GM12878 (cell line): ENCODE results near the gene CDC37L1. TPM values are rescaled to one million over a fixed set of nuclear protein-coding genes. Genes with fewer than 3 reads are reported as not detected.

Experiments used
- ATAC-seq: fragments of 200-7000 bp; cut with Tn5 transposase; 3 replicates; pipeline ENCODE4 v1.9.1; 2020; ENCODE audit warnings: mild to moderate bottlenecking, moderate library complexity
- BruUV-seq: library from RNA; stranded (reverse); fragments of 400-500 nt; replicated peaks from 2 replicates; lab custom pipeline; 2021; lab: Mats Ljungman, UMichigan
- CTCF ChIA-PET: fragments of 300-600 bp; sonication (Branson Sonifier 250); formaldehyde crosslinking; extraction: SDS; loops from one replicate; lab custom pipeline; 2021; ENCODE audit warnings: inconsistent platforms; lab: Yijun Ruan, JAX
- POLR2A ChIA-PET: fragments of 350-600 bp; formaldehyde crosslinking; extraction: SDS; loops from one replicate; lab custom pipeline; 2021; ENCODE audit warnings: inconsistent platforms; lab: Charles Lee
- RAD21 ChIA-PET: fragments of 300-600 bp; sonication (Branson Sonifier 250); formaldehyde crosslinking; loops from one replicate; lab custom pipeline; 2023; ENCODE audit warnings: antibody characterized with exemption; ENCODE audit not compliant: unreplicated experiment; lab: Charles Lee
- SMC1A ChIA-PET: fragments of 300-600 bp; sonication (Branson Sonifier 250); formaldehyde crosslinking; loops from one replicate; lab custom pipeline; 2023; ENCODE audit not compliant: unreplicated experiment, uncharacterized antibody; lab: Charles Lee
- DNase-seq: peaks from one replicate; pipeline ENCODE4 v3.0.0-alpha.2; 2011; ENCODE audit warnings: low read depth, low spot score
- FAIRE-seq: peaks from 3 replicates; lab custom pipeline; 2011; peaks lifted over from hg19 to GRCh38; lab: Jason Lieb, UNC
- H2AFZ ChIP-seq: 2 replicates; pipeline ENCODE4 v1.6.0; 2011; ENCODE audit warnings: low read depth, low read length, control low read depth; ENCODE audit not compliant: control insufficient read depth
- H3K27ac ChIP-seq: 2 replicates; pipeline ENCODE4 v1.5.1; 2011; ENCODE audit warnings: control low read depth; ENCODE audit not compliant: control insufficient read depth, insufficient read depth
- H3K27me3 ChIP-seq, 2 experiments: replicated peaks in 1 of 2; 2 replicates each; pipeline versions ENCODE4 v1.6.0 to v1.6.1; 2011; ENCODE audit warnings: low read length in 1 of 2; ENCODE audit not compliant: control insufficient read depth in 2 of 2, insufficient read depth in 2 of 2
- H3K36me3 ChIP-seq, 2 experiments: 2 replicates each; pipeline ENCODE4 v1.5.1; 2011; ENCODE audit warnings: low read length in 1 of 2; ENCODE audit not compliant: control insufficient read depth in 2 of 2, insufficient read depth in 2 of 2
- H3K4me1 ChIP-seq: 2 replicates; pipeline ENCODE4 v1.6.1; 2011; ENCODE audit warnings: mild to moderate bottlenecking, low read length, moderate library complexity, mixed read lengths; ENCODE audit not compliant: control insufficient read depth, insufficient read depth
- H3K4me2 ChIP-seq: 2 replicates; pipeline ENCODE4 v1.6.0; 2011; ENCODE audit warnings: control low read depth; ENCODE audit not compliant: control insufficient read depth, insufficient read depth
- H3K4me3 ChIP-seq: fragments of 200-600 bp; sonication (generic); 2 replicates; pipeline ENCODE4 v1.5.1; 2016
- H3K79me2 ChIP-seq: 2 replicates; pipeline ENCODE4 v1.6.0; 2011; ENCODE audit warnings: low read length; ENCODE audit not compliant: control insufficient read depth, insufficient read depth
- H3K9ac ChIP-seq: 2 replicates; pipeline ENCODE4 v1.8.0; 2011; ENCODE audit warnings: low read length, control low read depth, mixed read lengths; ENCODE audit not compliant: control insufficient read depth, insufficient read depth
- H3K9me3 ChIP-seq: replicated peaks from 3 replicates; pipeline ENCODE4 v1.5.1; 2011; ENCODE audit warnings: mild to moderate bottlenecking, low read length; ENCODE audit not compliant: control insufficient read depth, insufficient read depth
- H4K20me1 ChIP-seq: 2 replicates; pipeline ENCODE4 v1.6.0; 2011; ENCODE audit not compliant: control insufficient read depth, insufficient read depth
- EP300 ChIP-seq, 2 experiments: fragments of 150-350 bp in 1 of 2; IDR thresholded peaks; 2 replicates each; pipeline ENCODE4 v1.6.1; 2011 to 2012; ENCODE audit warnings: low read depth in 2 of 2, low read length in 2 of 2, borderline replicate concordance in 1 of 2, improper control_type of control experiment in 1 of 2, inconsistent platforms in 1 of 2; ENCODE audit not compliant: control insufficient read depth in 1 of 2
- NR2C1 ChIP-seq: fragments of 450-650 bp; IDR thresholded peaks from 2 replicates; pipeline ENCODE4 v1.6.1; 2017; ENCODE audit warnings: antibody characterized with exemption, mild to moderate bottlenecking, moderate library complexity
- SMAD1 ChIP-seq: fragments of 450-650 bp; IDR thresholded peaks from 2 replicates; pipeline ENCODE4 v1.6.1; 2018; ENCODE audit warnings: mild to moderate bottlenecking, low read depth; ENCODE audit not compliant: partially characterized antibody
- SREBF2 ChIP-seq: IDR thresholded peaks from 2 replicates; pipeline ENCODE4 v1.6.1; 2012; ENCODE audit warnings: mild to moderate bottlenecking, low read length
- ZNF207 ChIP-seq: fragments of 450-650 bp; IDR thresholded peaks from 2 replicates; pipeline ENCODE4 v1.6.1; 2014; ENCODE audit warnings: antibody characterized with exemption, mild to moderate bottlenecking, borderline replicate concordance
- ZNF217 ChIP-seq: fragments of 450-650 bp; IDR thresholded peaks from 2 replicates; pipeline ENCODE4 v1.6.1; 2017; ENCODE audit warnings: antibody characterized with exemption, mild to moderate bottlenecking
- ZNF274 ChIP-seq: IDR thresholded peaks from one replicate; pipeline ENCODE4 v1.8.0; 2011; ENCODE audit not compliant: insufficient read length, insufficient read depth
- WGBS: methylation state at CpG from one replicate; pipeline ENCODE4 v1.1.6; 2016; ENCODE audit warnings: low lambda C conversion rate; ENCODE audit not compliant: insufficient replicate concordance, insufficient coverage; ENCODE audit errors: missing lambda C conversion rate; 5-methylcytosine and 5-hydroxymethylcytosine counted together
- in situ Hi-C: fragments of 300-500 bp; cut with MboI; formaldehyde crosslinking; loops from 9 replicates; pipeline ENCODE4 v1.14.3; 2018; ENCODE audit warnings: mixed read lengths
- intact Hi-C: fragments of 100-400 bp; cut with micrococcal nuclease; formaldehyde crosslinking; loops from one replicate; pipeline ENCODE4 v1.14.2; 2022; ENCODE audit not compliant: unreplicated experiment
- polyA plus RNA-seq, 11 experiments: library from polyadenylated mRNA; depleted of rRNA in 4 of 11; unstranded in 6 of 11; stranded (reverse) in 5 of 11; fragments of >200 nt; fragmentation: Nextera tagmentation in 4 of 11; fragmentation: Illumina TruSeq in 1 of 11; extraction: Ambion mirVana in 4 of 11; extraction: Trizol in 1 of 11; gene quantifications; 1 replicate in 1 of 11; 2 replicates in 10 of 11; pipeline versions ENCODE4 v1.2.1 to v1.2.3, GENCODE V29; 2011 to 2016; ENCODE audit warnings: inconsistent platforms in 2 of 11, missing spikeins in 2 of 11, low read depth in 1 of 11
- total RNA-seq, 4 experiments: library from RNA; depleted of rRNA in 3 of 4; stranded (reverse); fragments of >200 nt in 3 of 4; fragmentation: Illumina TruSeq in 1 of 4; extraction: Trizol in 1 of 4; gene quantifications; 2 replicates each; pipeline versions ENCODE4 v1.2.1 to v1.2.3, GENCODE V29; 2013 to 2021
- TF ChIP-seq, protein P1 (sequence below): IDR thresholded peaks from 2 replicates; pipeline ENCODE4 v1.6.1; 2012; ENCODE audit warnings: low read depth, low read length, improper control_type of control experiment
- TF ChIP-seq, protein P2 (sequence below): fragments of 450-650 bp; IDR thresholded peaks from 2 replicates; pipeline ENCODE4 v1.6.1; 2017; ENCODE audit warnings: borderline replicate concordance

CDC37L1 gene
- total and polyA plus RNA-seq, 10 of the 15 experiments (the other 5 are each of a cell fraction or from before 2014, with no cell fraction given) = 2.2 to 16.6 (median 8.2) TPM

DNA sequence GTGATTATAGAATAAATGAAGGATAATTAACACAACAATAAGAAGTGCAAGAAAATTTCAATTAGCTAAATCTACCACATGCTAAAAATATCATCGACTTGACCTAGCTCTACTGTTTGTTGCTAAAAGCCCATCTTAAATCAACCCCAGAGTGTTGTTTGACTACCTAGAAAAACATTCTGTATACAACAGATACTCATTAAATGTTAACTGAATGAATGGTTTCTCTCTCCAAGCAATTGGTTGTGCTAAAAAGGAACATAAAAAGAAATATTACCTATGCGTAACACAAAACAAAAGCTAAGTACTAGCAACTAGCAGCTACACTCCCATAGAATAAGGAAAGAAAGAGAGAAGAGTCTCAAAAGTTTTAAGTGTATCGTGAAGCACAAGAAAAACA, 22.7 kb upstream of the CDC37L1 start:
- CTCF ChIA-PET = interaction anchor here (1.0 to 2.0 kb wide), 3 partner anchors 9 to 103 kb away, joined by 3 to 6 read pairs (median 5); partner anchors contain the start of gene SPATA6L
- Histone ChIP-seq H3K36me3 (no peaks in the 10 kb centered on the region), H3K9me3 (no peaks in the 10 kb centered on the region), H3K4me2 (no peak overlapping the region), H2AFZ (no peak overlapping the region), H4K20me1 (no peaks in the 10 kb centered on the region), H3K9ac (no peak overlapping the region)
- in situ Hi-C loops = no loop called here
- SMC1A ChIA-PET = interaction anchor here (0.7 to 1.2 kb wide), 2 partner anchors 8 to 12 kb away, joined by 3 read pairs; no protein-coding TSS in a partner anchor
- WGBS = 56% methylated on average over 3 of the region's 3 CpGs
- RAD21 ChIA-PET = no interaction called here
- no peak for ATAC-seq
- FAIRE-seq = no peak
- TF ChIP-seq ZNF207 (no peak), ZNF217 (no peak), NR2C1 (no peak), EP300 (IDR thresholded peaks at IDR 0.05; ENCODE audit: borderline replicate concordance in 1 of 2, control insufficient read depth in 1 of 2, low read depth in 2 of 2, low read length in 2 of 2) (no peak), SREBF2 (no peak), SMAD1 (no peak), ZNF274 (no peak)
- TF ChIP-seq, protein P1, sequence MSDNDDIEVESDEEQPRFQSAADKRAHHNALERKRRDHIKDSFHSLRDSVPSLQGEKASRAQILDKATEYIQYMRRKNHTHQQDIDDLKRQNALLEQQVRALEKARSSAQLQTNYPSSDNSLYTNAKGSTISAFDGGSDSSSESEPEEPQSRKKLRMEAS = no peak
- TF ChIP-seq, protein P2, sequence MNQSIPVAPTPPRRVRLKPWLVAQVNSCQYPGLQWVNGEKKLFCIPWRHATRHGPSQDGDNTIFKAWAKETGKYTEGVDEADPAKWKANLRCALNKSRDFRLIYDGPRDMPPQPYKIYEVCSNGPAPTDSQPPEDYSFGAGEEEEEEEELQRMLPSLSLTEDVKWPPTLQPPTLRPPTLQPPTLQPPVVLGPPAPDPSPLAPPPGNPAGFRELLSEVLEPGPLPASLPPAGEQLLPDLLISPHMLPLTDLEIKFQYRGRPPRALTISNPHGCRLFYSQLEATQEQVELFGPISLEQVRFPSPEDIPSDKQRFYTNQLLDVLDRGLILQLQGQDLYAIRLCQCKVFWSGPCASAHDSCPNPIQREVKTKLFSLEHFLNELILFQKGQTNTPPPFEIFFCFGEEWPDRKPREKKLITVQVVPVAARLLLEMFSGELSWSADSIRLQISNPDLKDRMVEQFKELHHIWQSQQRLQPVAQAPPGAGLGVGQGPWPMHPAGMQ = no peak
- TF ChIP-seq, all 136 proteins: peak for 0
- POLR2A ChIA-PET = no interaction called here
- Histone ChIP-seq H3K79me2 (no peaks in the 10 kb centered on the region), H3K27me3 (no peaks in the 10 kb centered on the region), H3K4me1 (peaks cover 3% of the 10 kb centered on the region; the same call in 1 of the 2 replicates), H3K27ac (no peak overlapping the region), H3K4me3 (no peak overlapping the region)
- intact Hi-C loops = no loop called here
- BruUV-seq = no TSS peak
- no peak for DNase-seq
